IPS-NIHi11 (cell line): Measurements from ENCODE around the gene FBXL7.

ENCODE experiments used
- DNase-seq: peaks from one replicate; pipeline ENCODE4 v3.0.0; 2012; ENCODE audit warnings: mixed read lengths, low spot score

Gene FBXL7

DNA sequence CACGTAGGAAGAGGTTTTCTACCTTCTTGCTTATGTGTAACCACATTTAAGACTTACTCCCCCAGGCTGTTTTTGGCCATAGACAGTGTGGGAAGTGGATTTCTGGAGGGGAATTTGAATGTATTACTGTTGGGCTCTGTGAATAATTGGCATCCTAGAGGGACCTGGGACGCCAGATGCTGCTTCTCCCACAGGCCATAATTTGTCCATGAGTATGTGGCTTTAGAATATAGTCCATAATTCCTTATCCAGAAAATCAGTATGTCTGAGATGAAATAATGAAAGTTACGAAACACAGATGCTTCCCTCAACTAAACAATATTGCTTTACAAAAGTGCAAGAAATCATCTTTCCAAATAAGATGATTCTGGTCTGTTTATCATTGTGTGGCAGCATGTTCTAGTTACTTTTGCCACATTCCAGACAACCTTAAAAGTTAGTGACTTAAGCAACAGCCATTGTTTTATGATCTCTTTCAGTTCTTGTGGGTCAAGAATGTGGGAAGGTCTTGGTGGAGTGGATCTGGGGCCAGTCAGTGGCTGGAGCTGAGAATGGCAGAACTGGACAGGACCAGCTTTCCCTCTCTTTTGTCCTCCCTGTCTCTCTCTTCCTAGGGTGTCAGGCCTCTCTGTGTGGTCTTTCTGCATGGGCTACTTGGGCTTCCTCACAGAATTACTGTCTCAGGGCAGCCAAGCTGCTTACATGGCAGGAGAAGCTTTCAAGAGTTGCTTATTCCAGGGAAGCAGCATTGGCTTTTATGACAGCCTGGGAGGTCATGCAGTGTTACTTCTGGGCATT lies 79.4 kb downstream of the FBXL7 start:
- DNase-seq, result no peak

DNA sequence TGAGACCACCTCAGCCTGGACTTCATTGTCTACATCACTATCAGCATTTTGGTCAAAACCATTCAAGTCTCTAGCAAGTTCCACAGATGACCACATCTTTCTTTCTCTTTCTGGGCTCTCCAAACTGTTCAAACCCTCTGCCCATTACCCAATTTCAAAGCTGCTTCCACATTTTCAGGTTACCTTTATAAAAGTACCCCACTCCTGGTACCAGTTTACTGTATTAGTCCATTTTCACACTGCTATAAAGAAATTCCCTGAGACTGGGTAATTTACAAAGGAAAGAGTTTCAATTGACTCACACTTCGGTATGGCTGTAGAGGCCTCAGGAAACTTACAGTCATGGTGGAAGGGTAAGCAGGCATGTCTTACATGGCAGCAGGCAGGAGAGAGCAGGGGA lies 84.5 kb downstream of the FBXL7 start:
- DNase-seq, result no peak

DNA sequence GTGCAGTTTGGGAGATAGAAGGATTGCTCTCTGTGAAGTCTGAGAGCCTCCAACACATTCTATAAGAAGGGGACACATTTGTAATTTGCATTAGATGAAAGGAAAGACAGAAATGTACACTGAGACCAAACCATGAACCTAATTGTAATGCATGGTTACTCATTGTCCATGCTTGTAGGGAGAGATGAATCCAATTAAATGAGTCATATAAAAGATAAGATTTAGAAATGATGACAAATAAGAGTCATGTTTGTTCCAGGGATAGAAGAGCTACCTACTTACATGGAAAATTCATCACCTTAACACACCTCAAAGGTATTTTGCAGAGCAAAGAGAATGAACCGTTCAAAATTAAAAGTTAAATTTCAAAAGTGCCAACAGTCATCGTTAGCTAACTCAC lies 85.1 kb downstream of the FBXL7 start:
- DNase-seq, result no peak

DNA sequence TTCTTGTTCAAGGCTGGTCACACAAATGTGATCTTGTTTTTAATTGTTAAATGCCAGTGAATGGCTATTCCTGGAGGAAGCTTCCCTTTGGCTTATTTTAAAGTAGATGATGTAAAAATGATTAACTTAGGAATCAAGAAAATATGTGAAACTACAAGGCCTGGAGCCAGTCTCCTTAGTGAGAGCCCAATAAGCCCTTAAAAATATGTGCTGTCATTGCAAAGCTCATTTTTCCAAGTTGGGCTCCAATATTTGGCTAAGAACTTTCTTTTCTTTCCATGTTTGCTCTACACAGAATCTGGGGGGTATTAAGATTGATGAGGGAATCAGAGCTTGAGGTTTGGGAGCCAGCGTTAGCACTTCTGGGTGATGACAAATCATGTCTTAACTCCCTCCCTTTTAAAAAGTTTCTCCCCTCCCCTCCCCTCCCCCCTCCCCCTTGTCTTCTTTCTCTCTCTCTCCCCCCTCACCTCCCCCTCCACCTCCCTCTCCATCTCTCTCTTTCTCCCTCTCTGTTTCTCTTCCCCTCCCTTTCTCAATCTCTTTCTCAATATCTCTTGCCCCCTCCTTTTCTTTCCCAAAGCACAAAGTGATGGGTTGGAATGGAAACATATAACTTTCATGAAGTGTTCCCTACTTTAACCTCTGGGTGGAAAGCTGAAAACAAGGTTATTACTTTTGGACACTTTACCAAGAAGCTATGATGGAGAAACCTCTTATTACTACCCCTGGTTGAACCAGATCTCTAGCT lies 86.0 kb downstream of the FBXL7 start:
- no peak for DNase-seq

DNA sequence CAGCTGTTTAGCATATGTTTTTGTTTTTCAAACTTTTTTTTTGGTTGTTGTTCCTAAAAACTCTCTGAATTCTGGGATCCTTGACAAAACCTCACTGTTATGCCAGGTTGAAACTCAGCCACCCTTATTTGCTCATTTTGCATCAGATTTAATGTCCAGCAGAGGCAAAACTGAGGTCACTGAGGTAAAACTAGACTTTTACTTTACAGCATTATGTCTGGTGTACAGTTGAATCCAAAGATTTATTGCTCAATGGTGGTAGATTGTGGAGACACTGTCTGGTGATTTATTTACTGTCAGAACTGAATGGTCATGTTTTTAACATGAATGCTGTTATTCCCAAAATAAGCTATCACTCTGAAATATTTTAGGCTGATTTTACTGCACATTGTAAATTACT lies 87.9 kb downstream of the FBXL7 start:
- no peak for DNase-seq

DNA sequence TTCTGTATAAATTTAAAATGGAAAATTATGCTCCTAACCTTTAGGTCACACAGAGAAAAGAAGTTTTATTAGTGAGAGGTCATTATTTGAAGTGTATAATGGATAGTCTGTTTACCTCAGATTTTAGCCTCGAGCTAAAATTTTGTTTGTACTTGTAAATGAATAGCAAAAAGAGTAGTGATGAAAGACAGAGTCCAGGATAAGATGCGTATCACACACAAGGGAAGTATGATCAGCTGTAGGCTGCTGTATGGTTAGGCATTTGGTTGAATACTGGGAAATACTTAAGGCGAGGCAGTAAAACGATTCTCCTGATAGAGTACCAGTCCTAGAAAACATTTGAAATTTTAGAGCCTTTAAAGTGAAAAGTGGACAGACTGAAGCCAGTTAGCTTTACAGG lies 92.7 kb downstream of the FBXL7 start:
- no peak for DNase-seq

DNA sequence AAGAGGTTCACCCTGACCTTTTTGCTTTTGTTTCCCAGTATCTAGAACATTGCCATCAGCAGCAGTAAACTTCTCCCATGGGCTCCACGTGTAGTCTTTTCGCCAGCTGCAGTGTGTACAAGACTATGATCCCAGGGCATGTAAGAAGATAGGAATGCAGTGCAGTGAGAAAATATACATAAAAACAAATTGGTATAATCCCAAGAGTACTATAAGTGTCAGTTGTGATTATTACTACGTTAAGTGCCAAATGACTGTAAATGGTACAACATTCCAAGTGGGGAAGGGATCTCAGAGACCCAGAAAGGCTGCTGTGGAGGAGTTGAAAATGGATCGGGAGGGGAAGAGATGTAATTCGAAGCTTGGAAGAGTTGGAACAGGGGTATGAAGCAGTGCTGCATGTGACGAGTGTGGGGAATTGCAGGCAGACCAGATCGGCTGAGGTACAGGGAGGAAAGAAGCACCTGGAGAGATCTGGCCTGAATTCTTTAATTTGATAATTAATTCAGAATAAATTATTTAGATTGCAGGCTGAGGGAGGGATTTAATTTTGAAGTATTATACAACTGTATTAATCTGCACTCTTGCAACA lies 95.1 kb downstream of the FBXL7 start:
- DNase-seq, result peak; percentile 38

DNA sequence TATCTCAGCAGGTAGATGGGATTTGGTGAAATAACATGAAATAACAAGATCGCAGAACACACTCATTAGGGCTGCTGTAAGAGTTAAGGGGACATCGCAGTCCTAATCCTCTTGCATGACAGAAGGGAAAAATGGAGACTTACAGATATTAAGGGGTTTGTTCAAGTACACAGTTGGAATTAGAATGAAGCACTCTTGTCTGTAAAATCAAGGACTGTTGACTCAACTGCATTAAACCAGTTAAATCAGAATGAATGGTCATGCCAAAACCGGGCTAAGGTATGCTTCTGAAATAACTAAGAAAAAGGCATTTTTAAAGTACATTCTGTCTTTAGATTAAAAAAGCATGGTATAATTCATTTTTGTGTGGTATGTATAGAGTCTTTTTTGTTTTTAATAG lies 95.9 kb downstream of the FBXL7 start:
- no peak for DNase-seq

DNA sequence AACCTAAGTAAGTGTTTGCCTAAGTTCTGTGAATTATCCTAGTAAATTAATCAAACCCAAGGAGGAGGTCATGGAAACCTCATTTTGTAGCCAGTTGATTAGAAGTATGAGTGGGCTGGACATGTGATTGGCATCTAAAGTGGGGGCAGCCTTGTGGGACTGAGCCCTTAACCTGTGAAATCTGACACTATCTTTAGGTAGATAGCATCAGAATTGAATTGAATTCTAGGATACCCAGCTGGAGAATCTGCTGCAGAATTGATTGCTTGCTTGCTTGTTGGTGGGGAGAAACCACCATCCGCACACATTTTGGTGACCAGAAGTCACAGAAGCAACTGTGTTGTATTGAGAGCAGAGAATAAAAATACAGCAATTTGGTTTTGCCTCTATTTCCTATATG lies 97.0 kb downstream of the FBXL7 start:
- DNase-seq, result no peak

DNA sequence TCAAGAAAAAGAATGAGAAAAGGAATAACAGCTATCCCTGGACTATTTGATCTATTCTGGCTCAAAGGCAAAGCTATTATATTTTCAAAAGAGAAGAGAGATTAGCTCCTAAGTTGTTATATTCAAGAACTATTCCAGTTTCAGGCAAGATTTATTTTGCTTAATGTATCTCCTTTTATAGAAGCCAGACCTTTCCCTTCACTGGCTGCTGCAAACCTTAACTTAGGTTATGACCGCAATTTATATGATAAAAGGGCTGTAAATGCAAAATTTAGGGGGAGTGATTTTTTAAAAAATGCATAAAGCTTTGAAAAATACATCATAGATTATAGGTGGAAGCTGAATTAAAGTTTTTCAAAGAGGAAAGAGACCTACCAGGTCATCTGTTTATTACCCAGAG lies 97.8 kb downstream of the FBXL7 start:
- no peak for DNase-seq

DNA sequence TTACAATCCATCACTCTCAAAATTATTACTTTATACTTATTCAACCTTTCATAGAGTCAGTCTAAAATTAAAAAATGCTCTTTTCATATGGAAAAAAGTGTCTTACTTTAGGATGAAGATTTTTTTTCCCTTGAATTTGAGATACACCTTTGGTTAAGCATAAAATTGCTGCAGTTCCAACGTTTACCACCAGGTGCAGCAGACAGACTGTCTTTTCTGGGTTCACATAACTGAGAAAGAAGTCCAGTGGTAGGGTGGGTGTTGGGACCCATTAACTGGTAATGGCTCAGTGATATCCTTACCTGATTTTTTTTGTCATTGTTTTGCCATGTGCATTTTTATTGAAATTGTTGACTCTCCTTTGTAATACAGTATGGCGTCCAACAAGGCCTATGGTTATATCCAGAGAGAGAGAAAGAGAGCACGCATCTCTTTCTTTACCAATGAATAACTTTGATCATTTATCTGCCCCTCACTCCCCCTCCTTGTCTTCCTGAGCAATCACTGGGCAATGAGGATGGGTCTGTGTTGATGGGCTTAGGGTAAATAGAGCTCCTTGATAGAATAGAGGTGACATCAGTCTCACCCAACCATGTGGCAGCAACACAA lies 98.4 kb downstream of the FBXL7 start:
- DNase-seq, result peak; percentile 39

DNA sequence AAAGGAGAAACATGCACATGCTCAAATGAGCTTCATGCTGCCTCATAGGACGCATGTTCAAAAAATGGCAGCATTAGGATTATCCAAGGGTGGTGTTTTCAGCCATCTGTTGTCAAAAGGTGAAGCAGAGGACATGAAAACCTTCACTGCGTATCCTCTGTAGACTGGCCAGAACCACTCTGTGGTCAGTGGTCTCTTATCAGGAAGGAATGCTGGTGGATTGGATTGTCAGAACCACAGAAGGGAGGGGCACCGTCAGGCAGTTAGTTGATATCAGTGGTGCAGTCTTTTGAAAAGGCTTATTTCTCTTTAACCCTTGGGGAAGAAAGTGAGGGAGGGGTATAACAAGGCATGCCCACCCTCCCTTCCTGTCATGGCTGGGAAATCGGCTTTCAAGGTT lies 100.1 kb downstream of the FBXL7 start:
- no peak for DNase-seq

DNA sequence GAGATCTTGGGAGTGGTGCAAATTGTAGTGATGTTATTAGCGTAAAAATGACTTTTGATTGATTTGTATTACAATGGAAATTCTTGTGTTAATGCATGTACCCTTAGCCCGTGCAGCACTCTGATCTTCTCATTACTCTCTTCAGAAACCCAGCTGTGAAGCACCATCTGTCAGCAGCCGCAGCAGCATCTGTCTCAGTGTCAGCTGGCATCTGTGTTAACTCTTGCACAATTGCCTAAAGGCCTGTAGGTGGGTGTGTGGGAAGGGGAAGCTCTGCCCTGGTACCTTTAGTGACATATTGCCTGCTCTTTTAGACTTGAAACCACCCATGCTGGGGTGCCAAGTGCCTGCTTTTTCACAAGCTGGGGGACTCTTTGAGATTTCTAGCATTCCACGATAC lies 101.3 kb downstream of the FBXL7 start:
- DNase-seq, result peak; percentile 22

DNA sequence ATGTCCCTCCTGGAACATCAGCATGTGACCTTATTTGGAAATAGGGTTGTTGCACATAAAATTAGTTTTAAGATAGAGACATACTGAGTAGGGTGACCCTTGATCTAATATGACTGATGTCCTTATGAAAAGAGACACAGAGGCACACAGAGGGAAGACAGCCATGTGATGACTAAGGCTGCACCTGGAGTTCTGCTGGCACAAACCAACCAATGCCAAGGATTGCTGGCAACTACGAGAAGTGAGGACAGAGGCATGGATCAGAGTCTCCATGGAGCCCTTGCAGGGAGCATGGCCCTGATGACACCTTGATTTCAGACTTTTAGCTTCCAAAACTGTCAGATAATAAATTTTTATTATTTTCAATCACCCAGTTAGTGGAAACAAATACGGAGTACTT lies 101.9 kb downstream of the FBXL7 start:
- DNase-seq, result no peak

DNA sequence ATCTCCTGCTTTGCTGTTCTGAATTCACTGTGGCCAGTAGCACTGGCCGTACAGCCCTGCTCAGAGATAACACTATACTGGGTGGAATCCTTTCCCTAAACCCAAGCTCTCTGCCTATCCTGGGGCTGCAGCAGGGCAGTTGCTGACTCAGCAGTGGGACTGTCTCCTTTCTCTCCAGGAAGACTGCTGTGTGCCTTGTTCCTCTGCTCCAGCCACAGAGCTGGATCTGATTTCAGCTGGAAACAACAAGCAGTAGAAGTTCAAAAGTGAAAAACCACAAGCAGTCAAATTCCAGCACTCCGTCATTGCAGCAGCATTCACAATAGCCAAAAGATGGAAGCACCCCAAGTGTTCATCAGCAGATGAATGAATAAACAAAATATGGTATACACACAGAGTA lies 105.0 kb downstream of the FBXL7 start:
- DNase-seq, result no peak

DNA sequence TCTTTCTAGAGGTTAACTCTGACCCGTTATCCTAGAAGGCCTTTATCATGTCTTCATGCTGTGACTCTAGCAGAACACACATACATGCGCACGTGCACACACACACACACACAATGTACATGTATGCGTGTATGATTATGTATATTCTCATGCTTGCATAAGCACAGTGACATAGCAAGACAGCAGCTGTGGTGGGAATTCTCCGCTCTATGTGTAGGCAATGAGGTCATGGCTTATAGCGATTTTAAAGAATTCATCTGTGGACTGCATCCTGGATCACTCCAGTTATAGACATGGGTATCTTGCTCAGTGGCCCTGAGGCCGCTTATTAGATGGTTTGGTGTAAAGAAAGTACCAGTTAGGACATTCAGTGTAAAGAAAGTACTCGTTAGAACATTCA lies 106.2 kb downstream of the FBXL7 start:
- no peak for DNase-seq

DNA sequence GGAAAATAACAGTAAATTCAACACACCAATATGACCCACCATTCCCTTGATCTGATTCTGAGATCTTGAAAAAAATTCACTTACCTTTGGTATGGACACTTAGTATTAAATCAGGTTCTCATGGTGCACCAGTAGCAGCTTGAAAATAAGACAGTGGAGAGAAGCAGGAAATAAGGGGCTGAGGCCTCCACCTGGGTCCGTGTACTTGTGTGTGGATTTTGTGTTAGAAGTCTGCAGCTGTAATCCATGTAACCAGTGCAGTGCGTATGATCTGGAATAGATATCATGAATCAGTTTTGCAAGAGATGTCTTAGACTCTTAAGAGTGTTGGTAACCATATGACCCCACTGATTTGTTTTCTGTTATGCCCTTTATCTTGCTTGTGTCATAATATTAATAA lies 107.1 kb downstream of the FBXL7 start:
- no peak for DNase-seq

DNA sequence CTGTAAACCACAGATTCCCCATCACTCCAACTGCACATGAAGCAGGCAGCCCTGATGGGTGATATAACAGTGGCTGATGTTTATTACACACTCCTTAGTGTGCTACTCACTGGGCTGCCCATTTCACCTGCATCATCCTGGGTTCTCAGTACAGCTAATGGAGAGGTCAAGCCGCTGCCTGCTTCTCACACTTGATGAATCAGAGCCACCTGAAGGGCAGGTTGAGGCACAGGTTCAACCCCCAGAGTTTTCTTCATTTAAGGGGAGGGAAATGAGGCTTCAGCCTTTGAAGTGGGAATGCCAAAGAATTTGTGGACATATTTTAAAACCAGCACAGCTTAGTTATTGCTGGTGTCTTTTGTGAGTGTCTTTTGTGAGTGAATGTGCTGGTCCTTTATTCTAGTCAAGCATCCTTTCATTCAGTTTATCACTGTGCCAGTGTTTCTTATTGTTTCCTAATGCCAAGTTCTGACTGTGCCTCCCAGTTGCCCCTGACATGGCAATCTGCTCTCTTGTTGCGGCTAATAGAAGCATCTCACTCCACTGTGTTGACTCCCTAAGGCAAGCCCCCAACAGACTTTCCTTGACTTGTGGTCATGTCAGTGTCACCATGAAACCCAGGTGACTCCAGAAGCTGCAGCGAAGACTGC lies 109.2 kb downstream of the FBXL7 start:
- DNase-seq, result no peak

DNA sequence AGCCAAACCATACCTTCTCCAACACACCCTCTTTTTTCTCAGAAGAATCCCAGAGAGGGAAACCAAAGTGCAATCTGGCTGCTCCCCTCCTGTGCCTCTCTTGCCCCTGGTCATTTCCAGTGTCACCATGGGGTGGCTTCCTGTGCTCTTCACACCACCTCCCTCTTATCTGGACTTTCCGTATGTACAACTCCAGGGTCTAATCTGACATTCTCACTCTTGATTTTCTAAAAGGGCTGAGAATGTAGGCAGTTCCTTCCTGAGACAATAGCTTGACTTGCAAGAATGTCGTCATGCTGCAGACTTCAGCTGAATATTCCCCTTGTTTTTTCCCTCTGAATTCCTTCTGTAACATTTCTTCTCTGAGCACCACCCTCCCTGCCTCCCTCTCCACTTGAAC lies 110.2 kb downstream of the FBXL7 start:
- DNase-seq, result no peak

DNA sequence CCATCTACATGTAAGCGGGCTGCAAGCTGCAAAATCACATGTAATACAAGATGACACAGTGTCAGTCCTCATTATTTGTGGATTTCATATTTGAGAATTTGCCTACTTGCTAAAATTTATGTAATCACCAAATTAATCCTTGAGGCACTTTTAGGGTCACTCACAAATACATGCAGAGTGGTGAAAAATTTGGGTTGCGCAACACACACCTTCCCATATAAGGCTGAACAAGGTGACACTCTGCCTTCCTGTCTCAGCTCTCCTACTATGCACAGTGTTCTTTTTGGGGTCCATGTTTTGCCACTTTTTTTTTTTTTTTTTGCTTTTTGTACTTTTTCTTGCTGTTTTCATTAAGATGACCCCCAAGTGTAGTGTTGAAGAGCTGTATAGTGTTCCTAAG lies 111.0 kb downstream of the FBXL7 start:
- no peak for DNase-seq

DNA sequence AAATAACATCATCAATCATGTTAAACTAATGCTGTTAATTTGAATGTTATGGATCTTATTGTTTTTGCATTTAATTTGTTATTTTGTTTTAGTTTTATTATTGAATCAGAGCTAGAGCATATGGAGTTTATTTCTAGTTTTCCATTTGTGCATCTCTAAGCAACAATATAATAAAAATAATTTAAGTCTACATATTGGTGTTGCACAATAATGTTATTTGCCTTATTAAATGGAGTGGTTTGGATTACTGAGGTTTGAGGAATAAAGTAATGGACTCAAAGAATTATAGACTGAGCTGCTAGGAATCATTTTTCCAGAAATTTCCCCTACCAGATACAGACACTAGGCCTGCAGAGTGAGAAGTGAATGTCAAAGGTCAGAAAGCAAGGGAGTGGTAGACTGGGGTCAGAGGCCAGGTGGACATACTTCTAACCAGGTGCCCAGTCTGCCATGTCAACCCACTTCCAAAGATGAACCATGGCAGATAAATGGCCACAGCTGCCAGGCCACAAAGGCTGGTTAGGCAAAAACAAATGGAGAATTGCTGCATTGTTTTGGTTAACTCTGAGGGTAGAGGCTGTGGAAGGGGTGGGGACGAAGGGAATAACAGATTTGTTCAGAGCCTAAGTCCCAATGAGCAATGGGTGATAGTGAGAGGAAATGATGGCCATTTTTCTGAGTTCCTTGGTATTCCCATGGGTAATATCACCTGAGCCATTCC lies 113.1 kb downstream of the FBXL7 start:
- DNase-seq, result no peak

DNA sequence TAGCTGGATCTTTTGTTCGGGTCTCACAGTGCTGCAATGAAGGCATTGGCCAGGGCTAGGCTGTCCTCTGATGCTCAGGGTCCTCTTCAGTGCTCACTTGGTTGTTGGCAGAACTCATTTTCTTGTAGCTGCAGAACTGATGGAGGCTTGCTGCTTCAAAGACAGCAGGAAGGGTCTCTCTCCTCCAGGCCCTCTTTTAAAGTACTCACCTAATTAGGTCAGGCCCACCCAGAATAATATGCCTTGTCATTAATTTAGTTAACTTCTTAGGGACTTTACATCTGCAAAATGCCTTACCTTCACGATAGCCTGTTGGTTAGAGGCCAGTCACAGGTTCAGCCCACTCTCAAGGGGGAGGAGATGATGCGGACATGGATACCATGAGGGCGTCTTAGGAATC lies 114.7 kb downstream of the FBXL7 start:
- no peak for DNase-seq
